T-cell (primary cell): Measurements from ENCODE around the gene PIEZO2. TPM values are rescaled to one million over a fixed set of nuclear protein-coding genes. Genes with fewer than 3 reads are reported as not detected.

Experiments
- ATAC-seq, 4 experiments: fragments of 200-7000 bp in 3 of 4; fragments of 150-1000 bp in 1 of 4; cut with Tn5 transposase; replicated peaks in 1 of 4; 1 replicate in 3 of 4; 2 replicates in 1 of 4; pipeline ENCODE4 v1.10.0; 2021; ENCODE audit warnings: moderate library complexity in 3 of 4, mild to moderate bottlenecking in 2 of 4, moderate number of reproducible peaks in 1 of 4
- CTCF ChIA-PET, 2 donors: fragments of 300-600 bp; sonication (Branson Sonifier 250); formaldehyde crosslinking; loops; one replicate each; lab custom pipeline; 2022; ENCODE audit warnings: antibody characterized with exemption in 2 of 2; lab: Charles Lee
- POLR2A ChIA-PET, 2 donors: fragments of 300-600 bp; sonication (Branson Sonifier 250); formaldehyde crosslinking; loops; one replicate each; lab custom pipeline; 2022; ENCODE audit warnings: antibody characterized with exemption in 2 of 2; lab: Charles Lee
- DNase-seq, 35 experiments: peaks; one replicate each; pipeline versions ENCODE4 v3.0.0 to v3.0.0-alpha.2; 2013 to 2023
- H3K27ac ChIP-seq: one replicate; pipeline ENCODE4 v1.5.1; 2013; ENCODE audit warnings: low read length
- H3K27me3 ChIP-seq, 2 experiments: replicated peaks in 1 of 2; 1 replicate in 1 of 2; 2 replicates in 1 of 2; pipeline versions ENCODE4 v1.6.1 to v1.7.0; 2013; ENCODE audit warnings: low read length in 1 of 2, mixed read lengths in 1 of 2; ENCODE audit not compliant: control insufficient read depth in 2 of 2, insufficient read depth in 2 of 2; ENCODE audit errors: extremely low read depth in 1 of 2
- H3K36me3 ChIP-seq, 2 donors: 1 replicate in 1 of 2; 2 replicates in 1 of 2; pipeline versions ENCODE4 v1.6.1 to v1.7.0; 2013; ENCODE audit warnings: low read length in 1 of 2; ENCODE audit not compliant: control insufficient read depth in 2 of 2, insufficient read depth in 1 of 2; ENCODE audit errors: extremely low read depth in 1 of 2
- H3K4me1 ChIP-seq, 2 experiments: 1 replicate in 1 of 2; 2 replicates in 1 of 2; pipeline versions ENCODE4 v1.6.1 to v1.7.0; 2013; ENCODE audit warnings: low read length in 2 of 2, mixed read lengths in 1 of 2; ENCODE audit not compliant: insufficient read depth in 2 of 2, control insufficient read depth in 1 of 2; ENCODE audit errors: extremely low read depth in 1 of 2
- H3K4me3 ChIP-seq, 2 donors: 1 replicate in 1 of 2; 2 replicates in 1 of 2; pipeline versions ENCODE4 v1.5.1 to v1.7.0; 2013; ENCODE audit warnings: mild to moderate bottlenecking in 2 of 2, low read length in 1 of 2, moderate library complexity in 1 of 2; ENCODE audit not compliant: control insufficient read depth in 1 of 2; ENCODE audit errors: extremely low read depth in 1 of 2
- H3K9me3 ChIP-seq: 2 replicates; pipeline ENCODE4 v1.7.0; 2013
- H3K27ac Mint-ChIP-seq, 2 donors: one replicate each; pipeline ENCODE4 v1.8.0; 2020 to 2021; ENCODE audit warnings: mild to moderate bottlenecking in 2 of 2, mixed read lengths in 2 of 2
- H3K27me3 Mint-ChIP-seq, 2 donors: one replicate each; pipeline ENCODE4 v1.8.0; 2021 to 2022; ENCODE audit warnings: mixed read lengths in 2 of 2
- H3K36me3 Mint-ChIP-seq: one replicate; pipeline ENCODE4 v1.8.0; 2021; ENCODE audit warnings: mixed read lengths
- H3K4me1 Mint-ChIP-seq, 3 donors: one replicate each; pipeline ENCODE4 v1.8.0; 2020 to 2022; ENCODE audit warnings: mixed read lengths in 3 of 3, mild to moderate bottlenecking in 1 of 3
- H3K4me3 Mint-ChIP-seq, 3 donors: one replicate each; pipeline ENCODE4 v1.8.0; 2020 to 2022; ENCODE audit warnings: mild to moderate bottlenecking in 3 of 3, mixed read lengths in 3 of 3, moderate library complexity in 3 of 3
- H3K9me3 Mint-ChIP-seq, 3 donors: one replicate each; pipeline ENCODE4 v1.8.0; 2020 to 2022; ENCODE audit warnings: mixed read lengths in 3 of 3
- whole genome bisulfite sequencing: methylation state at CpG from one replicate; pipeline ENCODE4 v1.1.5; 2013; ENCODE audit warnings: missing lambda C conversion rate; ENCODE audit not compliant: insufficient coverage; 5-methylcytosine and 5-hydroxymethylcytosine counted together
- total RNA-seq, 35 experiments: library from RNA in 6 of 35; stranded (reverse) in 6 of 35; fragments of 120-200 nt in 1 of 35; gene quantifications; one replicate each; pipeline versions ENCODE4 v1.2.1 to v1.2.4 and lab custom pipeline; 2013 to 2026

Gene PIEZO2
- total RNA-seq, 5 donors from 2014 or later (not counting 1 experiment from before 2014, with no cell fraction given), result 0.05 to 0.90 (median 0.21) TPM; not detected in 1

GRCh38 chr18:10826400-10826799 is 323.0 kb downstream of the PIEZO2 start:
- Mint-ChIP-seq H3K36me3 (no peaks in the 10 kb centered on the region), H3K4me3 (no peak overlapping the region), H3K9me3 (no peaks in the 10 kb centered on the region), H3K27me3 (peaks cover 30 to 39% of the 10 kb centered on the region in 2 donors), H3K27ac (no peak overlapping the region), H3K4me1 (peaks cover 0 to 4% (median 4%) of the 10 kb centered on the region in 3 donors)
- no peak overlapping the region for H3K4me3 ChIP-seq
- CTCF ChIA-PET, result no interaction called here
- 83% methylated on average over 1 of the region's 2 CpGs for WGBS
- H3K9me3 ChIP-seq, result no peaks in the 10 kb centered on the region
- H3K4me1 ChIP-seq, result peaks cover 0 to 9% of the 10 kb centered on the region in 2 experiments
- no peak for ATAC-seq
- no peaks in the 10 kb centered on the region for H3K36me3 ChIP-seq
- DNase-seq, result no peak
- peaks cover 0 to 2% of the 10 kb centered on the region in 2 experiments for H3K27me3 ChIP-seq
- POLR2A ChIA-PET, result no interaction called here
- H3K27ac ChIP-seq, result no peak overlapping the region

GRCh38 chr18:10822456-10822855 is 326.9 kb downstream of the PIEZO2 start:
- no peak overlapping the region for H3K4me3 Mint-ChIP-seq
- DNase-seq (no peak), ATAC-seq (no peak)
- WGBS, result 0% methylated on average over 1 of the region's 6 CpGs
- Histone ChIP-seq H3K36me3 (no peaks in the 10 kb centered on the region), H3K27me3 (peaks cover 0 to 2% of the 10 kb centered on the region in 2 experiments), H3K27ac (no peak overlapping the region), H3K4me1 (peaks cover 0 to 9% of the 10 kb centered on the region in 2 experiments), H3K4me3 (no peak overlapping the region), H3K9me3 (no peaks in the 10 kb centered on the region)
- H3K9me3 Mint-ChIP-seq, result peaks cover 3 to 14% (median 4%) of the 10 kb centered on the region in 3 donors
- CTCF ChIA-PET, result interaction anchor here in 1 of 2 donors (1.1 kb wide), 1 partner anchor 27 kb away, joined by 3 read pairs; no protein-coding TSS in a partner anchor
- peaks cover 0 to 4% (median 4%) of the 10 kb centered on the region in 3 donors for H3K4me1 Mint-ChIP-seq
- peaks cover 18 to 27% of the 10 kb centered on the region in 2 donors for H3K27me3 Mint-ChIP-seq
- no peaks in the 10 kb centered on the region for H3K36me3 Mint-ChIP-seq
- H3K27ac Mint-ChIP-seq, result no peak overlapping the region
- POLR2A ChIA-PET, result no interaction called here

GRCh38 chr18:10820681-10821080 is 328.7 kb downstream of the PIEZO2 start:
- Histone ChIP-seq H3K27ac (no peak overlapping the region), H3K9me3 (no peaks in the 10 kb centered on the region), H3K4me1 (peaks cover 0 to 9% of the 10 kb centered on the region in 2 experiments), H3K4me3 (no peak overlapping the region), H3K36me3 (no peaks in the 10 kb centered on the region), H3K27me3 (peaks cover 0 to 2% of the 10 kb centered on the region in 2 experiments)
- CTCF ChIA-PET, result interaction anchor here in 1 of 2 donors (0.6 to 0.7 kb wide), 3 partner anchors 106 to 738 kb away, joined by 3 to 8 read pairs (median 5); no protein-coding TSS in a partner anchor
- no peaks in the 10 kb centered on the region for H3K36me3 Mint-ChIP-seq
- peaks cover 6 to 16% of the 10 kb centered on the region in 2 donors for H3K27me3 Mint-ChIP-seq
- ATAC-seq (no peak), DNase-seq (no peak)
- peaks cover 0 to 4% (median 4%) of the 10 kb centered on the region in 3 donors for H3K4me1 Mint-ChIP-seq
- H3K27ac Mint-ChIP-seq, result no peak overlapping the region
- peaks cover 3 to 14% (median 4%) of the 10 kb centered on the region in 3 donors for H3K9me3 Mint-ChIP-seq
- H3K4me3 Mint-ChIP-seq, result no peak overlapping the region
- 82% methylated on average over 4 of the region's 5 CpGs for WGBS
- POLR2A ChIA-PET, result no interaction called here

GRCh38 chr18:10814336-10814735 is 335.0 kb downstream of the PIEZO2 start:
- H3K27me3 Mint-ChIP-seq, result no peaks in the 10 kb centered on the region
- no peaks in the 10 kb centered on the region for H3K36me3 Mint-ChIP-seq

GRCh38 chr18:10805587-10806118 is 343.7 kb downstream of the PIEZO2 start:
- Histone ChIP-seq H3K4me1 (no peaks in the 10 kb centered on the region), H3K27me3 (no peaks in the 10 kb centered on the region), H3K36me3 (no peaks in the 10 kb centered on the region), H3K4me3 (no peak overlapping the region), H3K9me3 (no peaks in the 10 kb centered on the region), H3K27ac (no peak overlapping the region)
- no peaks in the 10 kb centered on the region for H3K9me3 Mint-ChIP-seq
- no peaks in the 10 kb centered on the region for H3K27me3 Mint-ChIP-seq
- no peak overlapping the region for H3K27ac Mint-ChIP-seq
- ChIA-PET POLR2A (no interaction called here), CTCF (no interaction called here)
- ATAC-seq (no peak), DNase-seq (no peak)
- WGBS, result 100% methylated on average over 3 of the region's 3 CpGs
- H3K4me3 Mint-ChIP-seq, result no peak overlapping the region
- H3K36me3 Mint-ChIP-seq, result no peaks in the 10 kb centered on the region
- no peaks in the 10 kb centered on the region for H3K4me1 Mint-ChIP-seq

More at GRCh38 chr18:10814336-10814735, 335.0 kb downstream of the PIEZO2 start:
- Mint-ChIP-seq H3K4me3 (no peak overlapping the region), H3K4me1 (no peaks in the 10 kb centered on the region), H3K9me3 (no peaks in the 10 kb centered on the region), H3K27ac (no peak overlapping the region)
- whole genome bisulfite sequencing, result no CpG with 5 or more reads among the region's 4 CpGs
- POLR2A ChIA-PET, result no interaction called here
- H3K36me3 ChIP-seq, result no peaks in the 10 kb centered on the region
- no peak for ATAC-seq
- no peaks in the 10 kb centered on the region for H3K9me3 ChIP-seq
- H3K27me3 ChIP-seq, result no peaks in the 10 kb centered on the region
- DNase-seq, result no peak
- H3K4me1 ChIP-seq, result no peaks in the 10 kb centered on the region
- H3K27ac ChIP-seq, result no peak overlapping the region
- H3K4me3 ChIP-seq, result no peak overlapping the region
- CTCF ChIA-PET, result no interaction called here

- no peaks in the 10 kb centered on the region for H3K4me1 ChIP-seq
- Mint-ChIP-seq H3K4me3 (no peak overlapping the region), H3K27ac (no peak overlapping the region), H3K36me3 (no peaks in the 10 kb centered on the region), H3K4me1 (no peaks in the 10 kb centered on the region), H3K27me3 (no peaks in the 10 kb centered on the region), H3K9me3 (no peaks in the 10 kb centered on the region)
- H3K4me3 ChIP-seq, result no peak overlapping the region
- H3K27ac ChIP-seq, result no peak overlapping the region
- ChIA-PET POLR2A (no interaction called here), CTCF (no interaction called here)
- no peaks in the 10 kb centered on the region for H3K27me3 ChIP-seq
- no peaks in the 10 kb centered on the region for H3K36me3 ChIP-seq
- DNase-seq (no peak), ATAC-seq (no peak)
- no peaks in the 10 kb centered on the region for H3K9me3 ChIP-seq
- WGBS, result 86% methylated on average over 7 of the region's 9 CpGs
These were observed 345.2 kb downstream of the PIEZO2 start for GRCh38 chr18:10804126-10804525.
